LNCaP clone FGC (cell line): ENCODE measurements around the gene RARB.

ENCODE experiments used
- DNase-seq: peaks from one replicate; pipeline ENCODE4 v3.0.0-alpha.2; 2011; ENCODE audit warnings: low read depth
- H3K4me3 ChIP-seq: 2 replicates; pipeline ENCODE4 v1.5.1; 2011; ENCODE audit warnings: mild to moderate bottlenecking, low read depth, low read length, control low read depth
- CTCF ChIP-seq: IDR thresholded peaks from 2 replicates; pipeline ENCODE4 v1.5.1; 2012; ENCODE audit warnings: mild to moderate bottlenecking; ENCODE audit not compliant: control insufficient read depth, insufficient read depth; ENCODE audit errors: extremely low read depth

RARB gene

DNA sequence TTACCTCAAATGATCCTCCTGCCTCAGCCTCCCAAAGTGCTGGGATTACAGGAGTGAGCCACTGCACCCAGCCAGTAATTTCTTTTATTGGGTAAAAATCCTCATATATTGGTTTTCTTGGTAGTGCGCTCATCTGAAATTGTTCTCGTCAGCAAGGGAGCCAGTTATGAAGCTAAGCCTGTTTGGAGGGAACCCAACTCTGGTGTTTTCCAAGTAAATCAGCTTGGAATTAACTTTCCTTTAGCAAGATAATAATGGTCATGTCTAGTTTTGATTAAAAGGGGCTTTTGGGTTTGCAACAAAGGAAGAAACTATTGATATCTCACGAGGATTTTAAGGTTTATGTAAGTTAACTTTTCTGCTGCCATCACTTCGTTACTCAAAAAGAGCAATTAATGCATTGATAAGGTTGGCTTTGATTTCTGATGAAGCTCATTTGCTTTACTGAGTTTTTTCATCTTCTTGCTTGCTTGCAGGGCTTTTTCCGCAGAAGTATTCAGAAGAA, 72.7 kb downstream of the RARB start:
- TF ChIP-seq CTCF: no peak
- H3K4me3 ChIP-seq: no peak overlapping the region
- DNase-seq: no peak

GRCh38 chr3:25502233-25502632, 74.2 kb downstream of the RARB start:
- TF ChIP-seq CTCF: no peak
- H3K4me3 ChIP-seq: no peak overlapping the region
- DNase-seq: no peak

GRCh38 chr3:25503898-25504301, 75.8 kb downstream of the RARB start:
- TF ChIP-seq CTCF: no peak

GRCh38 chr3:25505581-25505980, 77.5 kb downstream of the RARB start:
- no peak for TF ChIP-seq CTCF
- no peak overlapping the region for H3K4me3 ChIP-seq
- DNase-seq: no peak

More at GRCh38 chr3:25503898-25504301, 75.8 kb downstream of the RARB start:
- DNase-seq: no peak
- H3K4me3 ChIP-seq: no peak overlapping the region

DNA sequence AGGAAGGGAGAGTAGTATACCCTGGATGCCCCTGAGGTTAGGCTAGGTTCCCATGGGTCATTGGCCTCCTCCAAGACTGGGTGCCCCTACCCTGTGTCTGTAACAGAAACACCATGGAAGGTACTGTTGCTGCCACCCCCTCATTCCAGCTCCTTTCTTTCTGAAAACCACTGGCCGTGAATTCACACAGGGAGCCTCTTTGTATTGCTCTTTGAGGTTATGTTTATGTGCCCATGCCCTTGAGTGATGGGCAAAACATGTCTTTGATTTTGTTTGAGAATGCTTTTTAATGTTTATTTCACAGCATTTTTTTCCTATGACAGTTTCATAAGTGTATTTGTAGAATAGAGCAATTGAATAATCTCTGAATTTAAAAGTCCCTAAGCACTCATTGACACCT, 79.7 kb downstream of the RARB start:
- no peak overlapping the region for H3K4me3 ChIP-seq
- no peak for DNase-seq
- no peak for TF ChIP-seq CTCF

- TF ChIP-seq CTCF: no peak
- no peak for DNase-seq
- H3K4me3 ChIP-seq: no peak overlapping the region
Observed at GRCh38 chr3:25508433-25508832, 80.4 kb downstream of the RARB start.

- no peak overlapping the region for H3K4me3 ChIP-seq
- no peak for DNase-seq
- no peak for TF ChIP-seq CTCF
Observed at GRCh38 chr3:25508901-25509300, 80.8 kb downstream of the RARB start.
